Ectodermal cell (in vitro differentiated cells): ENCODE data around the gene ENTPD2.

Experiments used
- H3K27ac ChIP-seq: 2 replicates; pipeline ENCODE4 v1.7.0; 2013; ENCODE audit warnings: mild to moderate bottlenecking, low read depth, low read length; ENCODE audit not compliant: insufficient read depth, poor library complexity, severe bottlenecking
- H3K27me3 ChIP-seq: 2 replicates; pipeline ENCODE4 v1.7.0; 2013; ENCODE audit warnings: mild to moderate bottlenecking, low read length; ENCODE audit not compliant: insufficient read depth, control insufficient read depth, poor library complexity, severe bottlenecking
- H3K36me3 ChIP-seq: one replicate; pipeline ENCODE4 v1.7.0; 2013; ENCODE audit warnings: low read length; ENCODE audit not compliant: control insufficient read depth, insufficient read depth
- H3K4me1 ChIP-seq: one replicate; pipeline ENCODE4 v1.7.0; 2013; ENCODE audit warnings: low read length; ENCODE audit not compliant: control insufficient read depth, insufficient read depth
- H3K4me3 ChIP-seq: 2 replicates; pipeline ENCODE4 v1.7.0; 2013; ENCODE audit warnings: low read depth, low read length, control low read depth; ENCODE audit not compliant: insufficient read depth
- H3K9me3 ChIP-seq: 2 replicates; pipeline ENCODE4 v1.7.0; 2013; ENCODE audit warnings: mild to moderate bottlenecking, low read length, moderate library complexity; ENCODE audit not compliant: control insufficient read depth
- WGBS, 2 experiments: methylation state at CpG; one replicate each; pipeline ENCODE4 v1.1.7; 2013; ENCODE audit warnings: missing lambda C conversion rate in 2 of 2; 5-methylcytosine and 5-hydroxymethylcytosine counted together

Gene ENTPD2

GRCh38 chr9:137021568-137021978, 32.3 kb downstream of the ENTPD2 start:
- WGBS, 2 experiments: 89 to 93% methylated on average over 6 of the region's 6 CpGs
- Histone ChIP-seq H3K36me3 (no peaks in the 10 kb centered on the region), H3K9me3 (no peaks in the 10 kb centered on the region), H3K4me1 (peaks cover 32% of the 10 kb centered on the region), H3K4me3 (no peak overlapping the region), H3K27me3 (no peaks in the 10 kb centered on the region), H3K27ac (no peak overlapping the region)

- H3K36me3 ChIP-seq: no peaks in the 10 kb centered on the region
- no peaks in the 10 kb centered on the region for H3K27me3 ChIP-seq
- no peak overlapping the region for H3K4me3 ChIP-seq
- no peak overlapping the region for H3K27ac ChIP-seq
- H3K9me3 ChIP-seq: no peaks in the 10 kb centered on the region
- peaks cover 26% of the 10 kb centered on the region for H3K4me1 ChIP-seq
- 95 to 96% methylated on average over 32 of the region's 32 CpGs for WGBS, 2 experiments
Observed at GRCh38 chr9:137020771-137021567, 32.9 kb downstream of the ENTPD2 start.

DNA sequence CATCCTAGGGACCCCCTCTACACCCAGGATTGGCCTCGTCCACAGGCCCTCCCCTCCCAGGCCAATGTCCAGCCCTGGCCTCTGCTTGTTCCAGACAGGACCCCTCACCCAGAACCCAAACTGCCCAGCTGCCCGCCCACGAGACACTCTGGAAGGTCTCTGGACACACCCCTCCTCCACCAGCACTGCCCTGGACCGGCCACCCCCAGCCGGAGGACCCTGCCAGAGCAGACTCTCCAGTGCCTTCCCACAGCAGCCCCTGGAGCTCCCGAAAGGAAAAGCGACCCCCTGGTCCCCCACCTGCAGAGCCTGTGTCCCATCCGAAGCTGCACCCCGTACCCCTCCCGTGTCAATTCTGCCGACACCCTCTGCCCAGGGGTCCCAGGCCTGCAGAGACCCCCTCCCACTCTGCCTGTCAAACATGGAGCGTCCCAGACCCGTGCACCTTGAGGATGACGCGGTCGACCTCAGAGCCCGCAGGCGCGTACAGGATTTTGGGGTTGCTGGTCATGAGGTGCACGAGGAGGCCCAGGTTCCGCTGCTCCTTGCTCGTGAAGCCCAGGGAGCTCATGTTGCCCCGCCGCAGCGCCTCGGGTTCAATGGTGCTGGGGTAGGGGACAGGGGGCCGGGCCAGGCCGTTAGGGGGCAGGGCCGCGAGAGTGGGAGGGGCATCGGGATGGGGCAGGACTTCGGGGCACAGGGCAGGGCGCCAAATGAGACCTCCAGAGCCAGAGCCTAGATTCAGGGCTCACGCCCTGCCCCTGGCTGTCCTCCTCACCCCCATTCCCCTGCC, 33.8 kb downstream of the ENTPD2 start:
- H3K27ac ChIP-seq: no peak overlapping the region
- no peaks in the 10 kb centered on the region for H3K27me3 ChIP-seq
- H3K4me3 ChIP-seq: no peak overlapping the region
- H3K4me1 ChIP-seq: peaks cover 18% of the 10 kb centered on the region
- H3K36me3 ChIP-seq: peaks cover 5% of the 10 kb centered on the region
- H3K9me3 ChIP-seq: no peaks in the 10 kb centered on the region
- 93% methylated on average over 34 of the region's 34 CpGs for WGBS, 2 experiments

GRCh38 chr9:137018761-137019559, 34.9 kb downstream of the ENTPD2 start:
- no peak overlapping the region for H3K27ac ChIP-seq
- peaks cover 12% of the 10 kb centered on the region for H3K4me1 ChIP-seq
- peaks cover 5% of the 10 kb centered on the region for H3K36me3 ChIP-seq
- H3K27me3 ChIP-seq: no peaks in the 10 kb centered on the region
- H3K4me3 ChIP-seq: no peak overlapping the region
- H3K9me3 ChIP-seq: no peaks in the 10 kb centered on the region
- 93 to 94% methylated on average over 36 of the region's 36 CpGs for WGBS, 2 experiments

DNA sequence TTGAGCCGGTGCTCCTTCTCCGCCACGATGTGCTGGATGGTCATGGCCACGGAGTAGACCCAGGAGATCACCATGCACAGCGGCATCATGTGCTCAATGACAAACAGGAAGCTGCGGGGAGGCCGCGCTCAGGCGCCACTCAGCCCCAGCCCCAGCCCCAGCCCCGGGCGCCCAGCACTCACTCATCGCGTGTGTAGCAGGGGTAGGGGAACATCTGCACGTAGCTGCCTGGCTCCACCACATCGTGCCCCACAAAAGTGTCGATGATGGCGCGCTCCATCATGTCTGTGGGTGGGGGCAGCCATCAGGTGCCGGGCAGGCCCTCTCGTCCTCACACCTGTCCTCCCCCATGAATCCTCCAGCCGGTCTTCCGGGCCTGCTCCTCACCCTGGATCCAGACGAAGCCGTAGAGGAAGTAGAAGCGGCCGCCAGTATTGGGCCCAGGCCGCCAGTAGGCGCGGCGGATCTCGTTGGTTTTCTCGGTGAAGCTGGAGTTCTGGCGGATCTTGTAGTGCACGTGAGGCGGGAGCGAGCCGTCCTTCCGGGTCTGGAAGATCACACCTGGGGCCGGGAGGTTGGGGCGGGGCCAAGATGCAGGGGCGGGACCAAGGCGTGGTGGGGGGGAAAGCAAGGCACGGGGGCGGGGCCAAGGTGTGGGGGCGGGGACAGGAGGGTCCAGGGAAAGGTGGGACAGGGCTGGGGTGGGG, 35.9 kb downstream of the ENTPD2 start:
- 95 to 96% methylated on average over 41 to 45 of the region's 45 CpGs for WGBS, 2 experiments
- no peaks in the 10 kb centered on the region for H3K9me3 ChIP-seq
- peaks cover 5% of the 10 kb centered on the region for H3K36me3 ChIP-seq
- H3K27me3 ChIP-seq: no peaks in the 10 kb centered on the region
- H3K4me3 ChIP-seq: no peak overlapping the region
- H3K4me1 ChIP-seq: peaks cover 2% of the 10 kb centered on the region
- no peak overlapping the region for H3K27ac ChIP-seq

- Histone ChIP-seq H3K27ac (no peak overlapping the region), H3K36me3 (peaks cover 5% of the 10 kb centered on the region), H3K9me3 (no peaks in the 10 kb centered on the region), H3K4me3 (no peak overlapping the region), H3K27me3 (no peaks in the 10 kb centered on the region), H3K4me1 (no peaks in the 10 kb centered on the region)
- 94% methylated on average over 28 of the region's 28 CpGs for WGBS, 2 experiments
Observed at GRCh38 chr9:137017071-137017470, 36.8 kb downstream of the ENTPD2 start.

- Histone ChIP-seq H3K27ac (no peak overlapping the region), H3K4me1 (no peaks in the 10 kb centered on the region), H3K36me3 (peaks cover 5% of the 10 kb centered on the region), H3K27me3 (no peaks in the 10 kb centered on the region), H3K4me3 (no peak overlapping the region), H3K9me3 (no peaks in the 10 kb centered on the region)
- WGBS, 2 experiments: 94% methylated on average over 16 of the region's 16 CpGs
Observed at GRCh38 chr9:137016436-137016835, 37.4 kb downstream of the ENTPD2 start.

DNA sequence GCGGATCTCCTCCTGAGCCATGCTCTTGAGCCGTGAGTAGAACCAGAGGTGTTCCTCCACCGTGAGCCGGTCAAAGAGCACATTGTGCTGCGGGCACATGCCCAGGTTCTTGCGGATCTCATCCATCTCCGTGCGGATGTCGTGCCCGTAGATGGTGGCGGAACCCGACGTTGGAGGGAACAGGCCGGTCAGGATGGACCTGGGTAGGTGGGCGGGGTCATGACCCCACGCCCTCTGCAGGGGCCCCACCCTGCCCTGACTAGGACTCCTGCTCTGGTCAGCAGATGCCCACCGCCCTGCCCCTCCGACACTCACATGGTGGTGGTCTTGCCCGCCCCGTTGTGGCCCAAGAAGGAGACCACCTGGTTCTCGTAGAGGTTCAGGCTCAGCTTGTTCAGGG, 37.9 kb downstream of the ENTPD2 start:
- Histone ChIP-seq H3K4me1 (no peaks in the 10 kb centered on the region), H3K4me3 (no peak overlapping the region), H3K27ac (no peak overlapping the region), H3K27me3 (no peaks in the 10 kb centered on the region), H3K9me3 (no peaks in the 10 kb centered on the region), H3K36me3 (peaks cover 5% of the 10 kb centered on the region)
- 95 to 96% methylated on average over 21 of the region's 21 CpGs for WGBS, 2 experiments

DNA sequence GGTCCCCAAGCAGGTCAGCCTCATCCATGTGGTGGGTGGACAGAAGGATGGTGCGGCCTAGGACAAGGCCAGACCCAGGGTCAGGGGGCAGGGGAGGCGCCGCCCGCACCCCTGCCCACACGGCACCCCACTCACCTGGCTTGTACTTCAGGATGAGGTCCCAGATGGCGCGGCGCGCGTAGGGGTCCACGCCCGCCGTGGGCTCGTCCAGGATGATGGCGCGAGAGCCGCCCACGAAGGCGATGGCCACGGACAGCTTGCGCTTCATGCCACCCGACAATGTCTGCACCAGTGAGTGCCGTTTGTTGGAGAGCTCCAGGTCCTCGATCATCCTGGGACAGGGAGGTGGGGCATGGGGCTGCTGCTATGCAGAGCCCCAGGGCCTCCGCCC, 38.3 kb downstream of the ENTPD2 start:
- WGBS, 2 experiments: 96 to 98% methylated on average over 25 of the region's 25 CpGs
- no peaks in the 10 kb centered on the region for H3K4me1 ChIP-seq

More for the DNA sequence above, 38.3 kb downstream of the ENTPD2 start:
- Histone ChIP-seq H3K27me3 (no peaks in the 10 kb centered on the region), H3K36me3 (peaks cover 5% of the 10 kb centered on the region), H3K4me3 (no peak overlapping the region), H3K27ac (no peak overlapping the region), H3K9me3 (no peaks in the 10 kb centered on the region)
